Measurements from ENCODE around the gene KCNQ4. TPM values are rescaled to one million over a fixed set of nuclear protein-coding genes. Genes with fewer than 3 reads are reported as not detected.
A peak's percentile ranks its signal among the peaks of the same experiment; 100 is the strongest.

KCNQ4 gene
- total and polyA plus RNA-seq, 2 of the 13 experiments (the other 11 are each of a cell fraction or from before 2014, with no cell fraction given) = 0.02 to 0.09 TPM

DNA sequence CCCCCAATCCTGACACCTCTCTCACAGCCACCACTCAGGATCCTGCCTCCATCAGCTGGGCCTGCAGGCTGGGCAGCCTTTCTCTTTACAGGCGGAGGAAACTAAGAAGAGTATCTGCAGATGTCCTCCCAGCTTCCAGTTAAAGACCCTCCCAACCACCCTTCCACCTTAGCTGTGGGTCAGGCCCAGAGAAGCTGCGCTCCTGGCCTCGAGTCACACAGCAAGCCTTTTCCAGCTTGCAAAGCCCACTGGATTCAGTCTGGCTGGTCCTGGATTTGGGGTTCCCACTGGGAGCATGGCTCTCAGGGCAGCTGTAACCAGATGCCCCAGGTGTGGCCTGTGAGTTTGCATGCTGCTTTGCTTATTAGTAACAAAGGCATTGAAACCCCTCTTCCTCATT is 19.9 kb downstream of the KCNQ4 start:
- no peak for DNase-seq (ENCODE audit: low spot score)
- no peaks in the 10 kb centered on the region for H4K20me1 ChIP-seq (ENCODE audit: insufficient read depth, low read length)
- no peak for ATAC-seq
- no peak overlapping the region for H2AFZ ChIP-seq (ENCODE audit: low read length)
- H3K36me3 ChIP-seq (replicated peaks in 1 of 2; ENCODE audit: control insufficient read depth in 1 of 2, insufficient read depth in 2 of 2, low read length in 2 of 2) = no peaks in the 10 kb centered on the region
- no peaks in the 10 kb centered on the region for H3K9me3 ChIP-seq (ENCODE audit: low read length)
- in situ Hi-C loops (cut with HindIII; ENCODE audit: extremely low pct_ligation_motif_present, low pct_unique_long_range_greater_than_20kb) (no loop called here), intact Hi-C loops (cut with micrococcal nuclease; ENCODE audit: unreplicated experiment) (no loop called here)
- FAIRE-seq = no peak
- POLR2A ChIA-PET = no interaction called here
- 67% methylated on average over 3 of the region's 3 CpGs for WGBS (ENCODE audit: low lambda C conversion rate)
- no TSS peak for BruUV-seq (replicated peaks)
- CTCF ChIA-PET (ENCODE audit: low intra/inter-chr PET ratio, low total read pairs) = no interaction called here
- TF ChIP-seq ZNF768 (CRISPR knock-in tag; IDR thresholded peaks at IDR 0.05) (peak; percentile 96), ZNF446 (CRISPR knock-in tag; IDR thresholded peaks at IDR 0.05) (no peak)
- no peak overlapping the region for H3K4me2 ChIP-seq (ENCODE audit: low read depth, low read length)
- H3K27me3 ChIP-seq (ENCODE audit: control insufficient read depth in 1 of 2, insufficient read depth in 2 of 2, low read length in 2 of 2) = peaks cover 0 to 37% of the 10 kb centered on the region in 2 experiments; a peak in 4 of 5 replicates
- peaks cover 9% of the 10 kb centered on the region for H3K4me1 ChIP-seq (ENCODE audit: insufficient read depth, low read length)
- H3K79me2 ChIP-seq (ENCODE audit: insufficient read depth, low read length) = no peaks in the 10 kb centered on the region
- H3K4me3 ChIP-seq (replicated peaks in 1 of 3; ENCODE audit: insufficient read depth in 1 of 3, low read depth in 2 of 3, low read length in 3 of 3) = no peak overlapping the region
- no peak overlapping the region for H3K27ac ChIP-seq (ENCODE audit: extremely low read length, insufficient read depth, low read length)
- no peak overlapping the region for H3K9ac ChIP-seq (ENCODE audit: insufficient read depth, low read depth, low read length)

DNA sequence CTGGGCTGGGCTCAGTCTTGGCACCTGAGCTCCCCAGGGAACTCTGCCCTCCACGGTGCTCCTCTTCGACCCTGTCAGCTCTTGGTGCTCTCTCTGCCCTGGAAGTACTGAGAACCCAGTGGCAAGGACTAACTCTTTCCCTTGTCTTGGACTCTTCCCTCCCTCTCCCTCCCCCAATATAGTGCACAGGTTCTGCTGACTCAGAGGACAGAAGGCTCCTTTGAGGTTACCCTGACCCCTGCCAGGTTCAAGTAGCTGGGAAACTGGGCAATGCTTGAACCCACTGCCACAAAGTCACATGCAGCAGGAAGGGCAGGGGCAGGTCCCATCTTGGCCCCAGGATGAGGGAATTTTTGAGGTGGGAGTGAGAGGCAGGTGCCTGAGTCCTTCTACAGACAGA is 20.3 kb downstream of the KCNQ4 start:
- ChIA-PET POLR2A (no interaction called here), CTCF (ENCODE audit: low intra/inter-chr PET ratio, low total read pairs) (no interaction called here)
- Histone ChIP-seq H3K4me3 (replicated peaks in 1 of 3; ENCODE audit: insufficient read depth in 1 of 3, low read depth in 2 of 3, low read length in 3 of 3) (no peak overlapping the region), H2AFZ (ENCODE audit: low read length) (no peak overlapping the region), H3K9ac (ENCODE audit: insufficient read depth, low read depth, low read length) (no peak overlapping the region), H3K36me3 (replicated peaks in 1 of 2; ENCODE audit: control insufficient read depth in 1 of 2, insufficient read depth in 2 of 2, low read length in 2 of 2) (no peaks in the 10 kb centered on the region), H3K27me3 (ENCODE audit: control insufficient read depth in 1 of 2, insufficient read depth in 2 of 2, low read length in 2 of 2) (peaks cover 0 to 40% of the 10 kb centered on the region in 2 experiments; a peak in 4 of 5 replicates), H4K20me1 (ENCODE audit: insufficient read depth, low read length) (no peaks in the 10 kb centered on the region), H3K4me1 (ENCODE audit: insufficient read depth, low read length) (peaks cover 9% of the 10 kb centered on the region), H3K27ac (ENCODE audit: extremely low read length, insufficient read depth, low read length) (no peak overlapping the region), H3K9me3 (ENCODE audit: low read length) (no peaks in the 10 kb centered on the region), H3K4me2 (ENCODE audit: low read depth, low read length) (no peak overlapping the region), H3K79me2 (ENCODE audit: insufficient read depth, low read length) (no peaks in the 10 kb centered on the region)
- WGBS (ENCODE audit: low lambda C conversion rate) = 57% methylated on average over 2 of the region's 2 CpGs
- DNase-seq (ENCODE audit: low spot score) = no peak
- no TSS peak for BruUV-seq (replicated peaks)
- intact Hi-C loops (cut with micrococcal nuclease; ENCODE audit: unreplicated experiment) = no loop called here
- in situ Hi-C loops (cut with HindIII; ENCODE audit: extremely low pct_ligation_motif_present, low pct_unique_long_range_greater_than_20kb) = no loop called here
- ATAC-seq = no peak
- no peak for FAIRE-seq
- TF ChIP-seq SIN3B (IDR thresholded peaks at IDR 0.05; ENCODE audit: low read length) (no peak), ZMAT3 (CRISPR knock-in tag; conservative IDR thresholded peaks at IDR 0.05) (no peak), POGZ (CRISPR knock-in tag; IDR thresholded peaks at IDR 0.05) (no peak), ZNF326 (CRISPR knock-in tag; IDR thresholded peaks at IDR 0.05; ENCODE audit: borderline replicate concordance) (no peak), SNAI1 (CRISPR knock-in tag; IDR thresholded peaks at IDR 0.05; ENCODE audit: borderline replicate concordance) (no peak), ZNF724P (CRISPR knock-in tag; IDR thresholded peaks at IDR 0.05; ENCODE audit: borderline replicate concordance) (no peak), CHCHD3 (CRISPR knock-in tag; IDR thresholded peaks at IDR 0.05) (no peak), CBX5 (CRISPR knock-in tag; IDR thresholded peaks at IDR 0.05; ENCODE audit: borderline replicate concordance) (no peak), UBTF (CRISPR knock-in tag; IDR thresholded peaks at IDR 0.05) (no peak), CEBPB (IDR thresholded peaks at IDR 0.05; ENCODE audit: borderline replicate concordance, low read depth, low read length) (no peak), ZNF547 (CRISPR knock-in tag; IDR thresholded peaks at IDR 0.05) (no peak), NFIB (CRISPR knock-in tag; IDR thresholded peaks at IDR 0.05; ENCODE audit: borderline replicate concordance) (no peak), TARDBP (CRISPR knock-in tag; IDR thresholded peaks at IDR 0.05) (no peak), ZBTB42 (CRISPR knock-in tag; IDR thresholded peaks at IDR 0.05) (no peak)
- TF ChIP-seq, protein P1, sequence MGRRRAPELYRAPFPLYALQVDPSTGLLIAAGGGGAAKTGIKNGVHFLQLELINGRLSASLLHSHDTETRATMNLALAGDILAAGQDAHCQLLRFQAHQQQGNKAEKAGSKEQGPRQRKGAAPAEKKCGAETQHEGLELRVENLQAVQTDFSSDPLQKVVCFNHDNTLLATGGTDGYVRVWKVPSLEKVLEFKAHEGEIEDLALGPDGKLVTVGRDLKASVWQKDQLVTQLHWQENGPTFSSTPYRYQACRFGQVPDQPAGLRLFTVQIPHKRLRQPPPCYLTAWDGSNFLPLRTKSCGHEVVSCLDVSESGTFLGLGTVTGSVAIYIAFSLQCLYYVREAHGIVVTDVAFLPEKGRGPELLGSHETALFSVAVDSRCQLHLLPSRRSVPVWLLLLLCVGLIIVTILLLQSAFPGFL (CRISPR knock-in tag; IDR thresholded peaks at IDR 0.05) = no peak
- TF ChIP-seq, protein P2, sequence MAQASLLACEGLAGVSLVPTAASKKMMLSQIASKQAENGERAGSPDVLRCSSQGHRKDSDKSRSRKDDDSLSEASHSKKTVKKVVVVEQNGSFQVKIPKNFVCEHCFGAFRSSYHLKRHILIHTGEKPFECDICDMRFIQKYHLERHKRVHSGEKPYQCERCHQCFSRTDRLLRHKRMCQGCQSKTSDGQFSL (CRISPR knock-in tag; IDR thresholded peaks at IDR 0.05) = no peak

All from HepG2 (cell line).